ENCODE results near the gene CXCL13. TPM values are rescaled to one million over a fixed set of nuclear protein-coding genes. Genes with fewer than 3 reads are reported as not detected.

Gene CXCL13
- total and polyA plus RNA-seq, 8 donors: 1.1 to 80.6 (median 3.4) TPM; not detected in 3

GRCh38 chr4:77590482-77590881, 15.1 kb upstream of the CXCL13 start:
- no peak for TF ChIP-seq POLR2A (IDR thresholded peaks at IDR 0.05)
- TF ChIP-seq EP300 (IDR thresholded peaks at IDR 0.05): no peak
- TF ChIP-seq POLR2AphosphoS5 (IDR thresholded peaks at IDR 0.05): no peak
- TF ChIP-seq, protein P1, sequence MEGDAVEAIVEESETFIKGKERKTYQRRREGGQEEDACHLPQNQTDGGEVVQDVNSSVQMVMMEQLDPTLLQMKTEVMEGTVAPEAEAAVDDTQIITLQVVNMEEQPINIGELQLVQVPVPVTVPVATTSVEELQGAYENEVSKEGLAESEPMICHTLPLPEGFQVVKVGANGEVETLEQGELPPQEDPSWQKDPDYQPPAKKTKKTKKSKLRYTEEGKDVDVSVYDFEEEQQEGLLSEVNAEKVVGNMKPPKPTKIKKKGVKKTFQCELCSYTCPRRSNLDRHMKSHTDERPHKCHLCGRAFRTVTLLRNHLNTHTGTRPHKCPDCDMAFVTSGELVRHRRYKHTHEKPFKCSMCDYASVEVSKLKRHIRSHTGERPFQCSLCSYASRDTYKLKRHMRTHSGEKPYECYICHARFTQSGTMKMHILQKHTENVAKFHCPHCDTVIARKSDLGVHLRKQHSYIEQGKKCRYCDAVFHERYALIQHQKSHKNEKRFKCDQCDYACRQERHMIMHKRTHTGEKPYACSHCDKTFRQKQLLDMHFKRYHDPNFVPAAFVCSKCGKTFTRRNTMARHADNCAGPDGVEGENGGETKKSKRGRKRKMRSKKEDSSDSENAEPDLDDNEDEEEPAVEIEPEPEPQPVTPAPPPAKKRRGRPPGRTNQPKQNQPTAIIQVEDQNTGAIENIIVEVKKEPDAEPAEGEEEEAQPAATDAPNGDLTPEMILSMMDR (IDR thresholded peaks at IDR 0.05): no peak
- H3K27me3 ChIP-seq: no peaks in the 10 kb centered on the region
- intact Hi-C loops (cut with DNase I; ENCODE audit: low total_unique reads): no loop called here
- 74 to 86% (median 82%) methylated on average over 3 of the region's 3 CpGs for WGBS, 5 donors
- no peak overlapping the region for H3K27ac ChIP-seq
- peaks cover 0 to 17% (median 3%) of the 10 kb centered on the region in 4 donors for H3K4me1 ChIP-seq
- no peaks in the 10 kb centered on the region for H3K9me3 ChIP-seq
- no peaks in the 10 kb centered on the region for H3K36me3 ChIP-seq
- no peak overlapping the region for H3K4me3 ChIP-seq
- no peak for DNase-seq

DNA sequence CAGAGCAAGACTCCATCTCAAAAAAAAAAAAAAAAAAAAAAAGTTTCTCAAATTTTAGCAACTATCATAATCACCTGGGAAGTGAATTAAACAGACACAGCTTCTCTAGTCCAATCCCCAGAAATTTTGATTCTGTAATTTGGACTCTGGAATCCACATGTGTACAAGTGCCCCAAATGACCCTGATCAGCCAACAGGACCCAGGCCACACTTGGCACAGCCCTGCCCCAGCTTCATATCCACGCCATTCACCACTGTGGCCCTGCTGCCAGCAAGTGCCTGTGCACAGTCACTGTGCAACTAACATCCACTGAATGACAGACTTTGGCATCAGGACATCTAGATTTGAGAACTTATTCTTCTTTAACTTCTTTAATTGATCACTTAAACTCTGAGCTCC, 14.1 kb upstream of the CXCL13 start:
- Histone ChIP-seq H3K27ac (no peak overlapping the region), H3K27me3 (no peaks in the 10 kb centered on the region), H3K4me1 (peaks cover 0 to 17% (median 3%) of the 10 kb centered on the region in 4 donors), H3K36me3 (no peaks in the 10 kb centered on the region), H3K4me3 (no peak overlapping the region), H3K9me3 (no peaks in the 10 kb centered on the region)
- 91 to 98% (median 95%) methylated on average over 1 of the region's 1 CpG for WGBS, 5 donors
- DNase-seq: no peak
- TF ChIP-seq POLR2A (IDR thresholded peaks at IDR 0.05): no peak
- TF ChIP-seq, protein P1 (IDR thresholded peaks at IDR 0.05): no peak
- TF ChIP-seq EP300 (IDR thresholded peaks at IDR 0.05): no peak
- no peak for TF ChIP-seq POLR2AphosphoS5 (IDR thresholded peaks at IDR 0.05)
- intact Hi-C loops (cut with DNase I; ENCODE audit: low total_unique reads): no loop called here

- no peaks in the 10 kb centered on the region for H3K27me3 ChIP-seq
- 54 to 67% (median 59%) methylated on average over 7 of the region's 7 CpGs for WGBS, 5 donors
- no peak overlapping the region for H3K27ac ChIP-seq
- H3K9me3 ChIP-seq: peaks cover 0 to 7% (median 0%) of the 10 kb centered on the region in 4 donors
- intact Hi-C loops (cut with DNase I; ENCODE audit: low total_unique reads): no loop called here
- no peak for TF ChIP-seq EP300 (IDR thresholded peaks at IDR 0.05)
- TF ChIP-seq, protein P1 (IDR thresholded peaks at IDR 0.05): no peak
- TF ChIP-seq POLR2AphosphoS5 (IDR thresholded peaks at IDR 0.05): no peak
- TF ChIP-seq POLR2A (IDR thresholded peaks at IDR 0.05): no peak
- no peaks in the 10 kb centered on the region for H3K36me3 ChIP-seq
- H3K4me1 ChIP-seq: peaks cover 0 to 17% (median 3%) of the 10 kb centered on the region in 4 donors
- no peak for DNase-seq
- H3K4me3 ChIP-seq: no peak overlapping the region
Measured at GRCh38 chr4:77593101-77593500, 12.5 kb upstream of the CXCL13 start.

- Histone ChIP-seq H3K4me3 (no peak overlapping the region), H3K9me3 (peaks cover 0 to 7% (median 0%) of the 10 kb centered on the region in 4 donors), H3K27me3 (no peaks in the 10 kb centered on the region), H3K4me1 (peaks cover 0 to 17% (median 3%) of the 10 kb centered on the region in 4 donors), H3K27ac (no peak overlapping the region), H3K36me3 (no peaks in the 10 kb centered on the region)
- intact Hi-C loops (cut with DNase I; ENCODE audit: low total_unique reads): no loop called here
- 60 to 74% (median 67%) methylated on average over 2 of the region's 2 CpGs for WGBS, 5 donors
- TF ChIP-seq POLR2A (IDR thresholded peaks at IDR 0.05) (no peak), POLR2AphosphoS5 (IDR thresholded peaks at IDR 0.05) (no peak), EP300 (IDR thresholded peaks at IDR 0.05) (no peak)
- TF ChIP-seq, protein P1 (IDR thresholded peaks at IDR 0.05): no peak
- no peak for DNase-seq
Measured at GRCh38 chr4:77593993-77594392, 11.6 kb upstream of the CXCL13 start.
